Vagina (tissue), 2 donors: ENCODE measurements around the gene ARAP1. TPM values are rescaled to one million over a fixed set of nuclear protein-coding genes. Genes with fewer than 3 reads are reported as not detected.

Experiments
- DNase-seq, 2 donors: peaks; one replicate each; pipeline ENCODE4 v3.0.0-alpha.2; 2017; ENCODE audit errors: extremely low spot score in 2 of 2
- H3K27ac ChIP-seq: fragments of 200-600 bp; sonication (generic); one replicate; pipeline ENCODE4 v1.5.1; 2019
- H3K27me3 ChIP-seq: fragments of 200-600 bp; sonication (generic); one replicate; pipeline ENCODE4 v1.5.1; 2019
- H3K36me3 ChIP-seq, 2 donors: fragments of 200-600 bp; sonication (generic); one replicate each; pipeline ENCODE4 v1.5.1; 2017 to 2019
- H3K4me1 ChIP-seq: fragments of 200-600 bp; sonication (generic); one replicate; pipeline ENCODE4 v1.5.1; 2019
- H3K4me3 ChIP-seq, 2 donors: fragments of 200-600 bp; sonication (generic); 1 replicate in 1 of 2; 2 replicates in 1 of 2; pipeline ENCODE4 v1.5.1; 2016 to 2019
- H3K9me3 ChIP-seq: fragments of 200-600 bp; sonication (generic); one replicate; pipeline ENCODE4 v1.5.1; 2019
- POLR2A ChIP-seq, 2 donors: fragments of 450-650 bp; IDR thresholded peaks; one replicate each; pipeline ENCODE4 v1.6.1; 2017; ENCODE audit warnings: antibody characterized with exemption in 2 of 2, mild to moderate bottlenecking in 2 of 2, moderate library complexity in 2 of 2
- POLR2AphosphoS5 ChIP-seq, 2 donors: sonication (generic); formaldehyde crosslinking; IDR thresholded peaks; one replicate each; pipeline ENCODE4 v1.9.0; 2017; ENCODE audit warnings: antibody characterized with exemption in 2 of 2, mild to moderate bottlenecking in 2 of 2, low read depth in 1 of 2; ENCODE audit not compliant: insufficient read depth in 1 of 2
- intact Hi-C: fragments of 100-400 bp; cut with DNase I; formaldehyde crosslinking; loops from one replicate; pipeline ENCODE4 v1.15.1; 2023
- microRNA-seq: library from miRNA; unstranded; fragments of <30 nt; microRNA quantifications from one replicate; pipeline ENCODE4, GENCODE V29; 2017; ENCODE audit warnings: borderline number of aligned reads, borderline replicate concordance
- small RNA-seq: library from RNA; depleted of rRNA; stranded (forward); fragments of <200 nt; gene quantifications from one replicate; pipeline ENCODE3, GENCODE V24; 2016
- total RNA-seq: library from RNA; depleted of rRNA; stranded (reverse); fragments of >200 nt; gene quantifications from one replicate; pipeline ENCODE4 v1.2.3, GENCODE V29; 2016
- TF ChIP-seq, protein P1 (sequence below), 3 experiments: fragments of 450-650 bp in 2 of 3; fragments of 200-600 bp in 1 of 3; sonication (generic) in 1 of 3; IDR thresholded peaks; one replicate each; pipeline ENCODE4 v1.5.1; 2017 to 2019; ENCODE audit warnings: antibody characterized with exemption in 3 of 3, mild to moderate bottlenecking in 2 of 3, moderate library complexity in 2 of 3

Gene ARAP1
- total RNA-seq, 1 donor from 2014 or later = 59.2 TPM

DNA sequence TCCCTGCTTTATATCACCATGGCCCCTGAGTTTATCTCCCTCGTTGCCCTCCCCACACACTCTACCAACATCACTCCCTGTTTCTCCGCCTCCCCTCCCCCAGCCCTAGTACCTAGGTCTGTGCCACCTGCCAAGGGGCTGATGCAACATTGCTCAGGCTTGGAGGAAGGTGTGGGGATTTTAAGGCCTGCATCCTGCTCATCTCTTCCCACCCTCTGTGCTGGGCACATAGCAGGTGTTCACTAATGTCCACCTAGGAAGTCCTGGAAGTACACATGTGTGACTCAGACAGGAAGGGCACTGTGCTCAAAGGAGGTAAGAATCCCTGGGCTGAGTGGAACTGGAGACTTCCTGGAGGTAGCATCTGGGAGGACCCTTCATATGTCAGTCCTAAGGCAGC is 115.0 kb downstream of the ARAP1 start:
- H3K27me3 ChIP-seq = no peaks in the 10 kb centered on the region
- no peak for TF ChIP-seq POLR2AphosphoS5 (IDR thresholded peaks at IDR 0.05; ENCODE audit: insufficient read depth in 1 of 2, low read depth in 1 of 2)
- TF ChIP-seq POLR2A (IDR thresholded peaks at IDR 0.05) = no peak
- peaks cover 6% of the 10 kb centered on the region for H3K4me1 ChIP-seq
- no peaks in the 10 kb centered on the region for H3K36me3 ChIP-seq
- H3K9me3 ChIP-seq = no peaks in the 10 kb centered on the region
- no peak overlapping the region for H3K4me3 ChIP-seq
- no peak for DNase-seq
- intact Hi-C loops = no loop called here
- no peak overlapping the region for H3K27ac ChIP-seq

GRCh38 chr11:72636376-72636775 is 115.8 kb downstream of the ARAP1 start:
- Histone ChIP-seq H3K4me3 (no peak overlapping the region), H3K36me3 (no peaks in the 10 kb centered on the region), H3K27me3 (no peaks in the 10 kb centered on the region), H3K27ac (no peak overlapping the region), H3K9me3 (no peaks in the 10 kb centered on the region), H3K4me1 (no peaks in the 10 kb centered on the region)
- TF ChIP-seq, protein P1, sequence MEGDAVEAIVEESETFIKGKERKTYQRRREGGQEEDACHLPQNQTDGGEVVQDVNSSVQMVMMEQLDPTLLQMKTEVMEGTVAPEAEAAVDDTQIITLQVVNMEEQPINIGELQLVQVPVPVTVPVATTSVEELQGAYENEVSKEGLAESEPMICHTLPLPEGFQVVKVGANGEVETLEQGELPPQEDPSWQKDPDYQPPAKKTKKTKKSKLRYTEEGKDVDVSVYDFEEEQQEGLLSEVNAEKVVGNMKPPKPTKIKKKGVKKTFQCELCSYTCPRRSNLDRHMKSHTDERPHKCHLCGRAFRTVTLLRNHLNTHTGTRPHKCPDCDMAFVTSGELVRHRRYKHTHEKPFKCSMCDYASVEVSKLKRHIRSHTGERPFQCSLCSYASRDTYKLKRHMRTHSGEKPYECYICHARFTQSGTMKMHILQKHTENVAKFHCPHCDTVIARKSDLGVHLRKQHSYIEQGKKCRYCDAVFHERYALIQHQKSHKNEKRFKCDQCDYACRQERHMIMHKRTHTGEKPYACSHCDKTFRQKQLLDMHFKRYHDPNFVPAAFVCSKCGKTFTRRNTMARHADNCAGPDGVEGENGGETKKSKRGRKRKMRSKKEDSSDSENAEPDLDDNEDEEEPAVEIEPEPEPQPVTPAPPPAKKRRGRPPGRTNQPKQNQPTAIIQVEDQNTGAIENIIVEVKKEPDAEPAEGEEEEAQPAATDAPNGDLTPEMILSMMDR (IDR thresholded peaks at IDR 0.05) = no peak
- TF ChIP-seq POLR2AphosphoS5 (IDR thresholded peaks at IDR 0.05; ENCODE audit: insufficient read depth in 1 of 2, low read depth in 1 of 2) (no peak), POLR2A (IDR thresholded peaks at IDR 0.05) (no peak)
- DNase-seq = no peak
- intact Hi-C loops = no loop called here

GRCh38 chr11:72635933-72636332 is 116.3 kb downstream of the ARAP1 start:
- no peaks in the 10 kb centered on the region for H3K4me1 ChIP-seq

GRCh38 chr11:72635309-72635915 is 116.8 kb downstream of the ARAP1 start:
- DNase-seq = no peak
- Histone ChIP-seq H3K27me3 (no peaks in the 10 kb centered on the region), H3K4me1 (peaks cover 5% of the 10 kb centered on the region), H3K4me3 (no peak overlapping the region), H3K36me3 (no peaks in the 10 kb centered on the region), H3K27ac (no peak overlapping the region), H3K9me3 (no peaks in the 10 kb centered on the region)
- no peak for TF ChIP-seq POLR2A (IDR thresholded peaks at IDR 0.05)
- TF ChIP-seq POLR2AphosphoS5 (IDR thresholded peaks at IDR 0.05; ENCODE audit: insufficient read depth in 1 of 2, low read depth in 1 of 2) = no peak
- TF ChIP-seq, protein P1 (IDR thresholded peaks at IDR 0.05) = no peak
- intact Hi-C loops = no loop called here

More at GRCh38 chr11:72635933-72636332, 116.3 kb downstream of the ARAP1 start:
- Histone ChIP-seq H3K27ac (no peak overlapping the region), H3K4me3 (no peak overlapping the region), H3K36me3 (no peaks in the 10 kb centered on the region), H3K27me3 (no peaks in the 10 kb centered on the region), H3K9me3 (no peaks in the 10 kb centered on the region)
- TF ChIP-seq POLR2A (IDR thresholded peaks at IDR 0.05) = no peak
- TF ChIP-seq, protein P1 (IDR thresholded peaks at IDR 0.05) = no peak
- TF ChIP-seq POLR2AphosphoS5 (IDR thresholded peaks at IDR 0.05; ENCODE audit: insufficient read depth in 1 of 2, low read depth in 1 of 2) = no peak
- no peak for DNase-seq
- intact Hi-C loops = no loop called here

Small RNAs within 50 kb of the gene (microRNA-seq; reads per million reads assigned to microRNA genes)
- not detected for gene MIR4692

Small RNAs within 50 kb of the gene (small RNA-seq; reads per million reads assigned to genes)
- gene MIR4692 (not detected), gene RF00019 (not detected)

Other genes starting within 250 kb of the ARAP1 start
- 57.0 TPM for gene PDE2A, start 78.0 kb downstream of the ARAP1 start, total RNA-seq
- gene STARD10, start 41.6 kb upstream of the ARAP1 start, total RNA-seq = 75.9 TPM
- gene ATG16L2, start 62.0 kb upstream of the ARAP1 start, total RNA-seq = 32.2 TPM